Motor neuron (in vitro differentiated cells): Measurements from ENCODE around the gene SLC25A2. TPM values are rescaled to one million over a fixed set of nuclear protein-coding genes. Genes with fewer than 3 reads are reported as not detected.
A peak's percentile ranks its signal among the peaks of the same experiment; 100 is the strongest.
"Not testable (repeated sequence)": the region's sequence is repeated elsewhere in the genome, so short reads cannot be mapped to it uniquely, and the experiment has no call there.

ENCODE experiments used
- ATAC-seq, 8 experiments: fragments of 200-7000 bp; cut with Tn5 transposase; replicated peaks in 6 of 8; 2 replicates each; pipeline ENCODE4 v1.8.0; 2021; ENCODE audit warnings: mild to moderate bottlenecking in 8 of 8, moderate library complexity in 8 of 8
- H3K27ac ChIP-seq, 2 donors: fragments of 250-450 bp; sonication (Bioruptor Pico); 2 replicates each; pipeline ENCODE4 v1.9.0; 2021; ENCODE audit warnings: antibody characterized with exemption in 2 of 2, mild to moderate bottlenecking in 2 of 2, moderate library complexity in 1 of 2
- H3K4me1 ChIP-seq, 2 donors: fragments of 250-450 bp; sonication (Bioruptor Pico); replicated peaks in 1 of 2; 2 replicates each; pipeline ENCODE4 v1.6.1; 2021; ENCODE audit warnings: antibody characterized with exemption in 2 of 2, mild to moderate bottlenecking in 2 of 2, moderate library complexity in 1 of 2
- H3K4me3 ChIP-seq, 5 donors: fragments of 250-450 bp; sonication (Bioruptor Pico); 2 replicates each; pipeline ENCODE4 v1.9.0; 2021; ENCODE audit warnings: antibody characterized with exemption in 5 of 5, mild to moderate bottlenecking in 5 of 5, moderate library complexity in 4 of 5
- whole genome bisulfite sequencing, 10 experiments: fragments of 450-650 bp; shearing (Covaris generic); methylation state at CpG; one replicate each; pipeline ENCODE4 v1.0.0; 2022; 5-methylcytosine and 5-hydroxymethylcytosine counted together
- in situ Hi-C, 9 experiments: fragments of 400-800 bp; cut with MboI; loops; one replicate each; pipeline ENCODE4 v1.15.0; 2021; ENCODE audit warnings: low sequenced_read_pairs in 9 of 9, low pct_unique_long_range_greater_than_20kb in 2 of 9; ENCODE audit not compliant: unreplicated experiment in 9 of 9
- total RNA-seq, 8 experiments: library from RNA; unstranded; fragments of 300-600 nt; gene quantifications; 2 replicates each; pipeline versions ENCODE4 v1.2.3 to v1.2.4, GENCODE V29; 2022

The SLC25A2 gene
- total RNA-seq, 8 experiments from 2014 or later: 0.14 to 1.4 (median 0.54) TPM; not detected in 2

DNA sequence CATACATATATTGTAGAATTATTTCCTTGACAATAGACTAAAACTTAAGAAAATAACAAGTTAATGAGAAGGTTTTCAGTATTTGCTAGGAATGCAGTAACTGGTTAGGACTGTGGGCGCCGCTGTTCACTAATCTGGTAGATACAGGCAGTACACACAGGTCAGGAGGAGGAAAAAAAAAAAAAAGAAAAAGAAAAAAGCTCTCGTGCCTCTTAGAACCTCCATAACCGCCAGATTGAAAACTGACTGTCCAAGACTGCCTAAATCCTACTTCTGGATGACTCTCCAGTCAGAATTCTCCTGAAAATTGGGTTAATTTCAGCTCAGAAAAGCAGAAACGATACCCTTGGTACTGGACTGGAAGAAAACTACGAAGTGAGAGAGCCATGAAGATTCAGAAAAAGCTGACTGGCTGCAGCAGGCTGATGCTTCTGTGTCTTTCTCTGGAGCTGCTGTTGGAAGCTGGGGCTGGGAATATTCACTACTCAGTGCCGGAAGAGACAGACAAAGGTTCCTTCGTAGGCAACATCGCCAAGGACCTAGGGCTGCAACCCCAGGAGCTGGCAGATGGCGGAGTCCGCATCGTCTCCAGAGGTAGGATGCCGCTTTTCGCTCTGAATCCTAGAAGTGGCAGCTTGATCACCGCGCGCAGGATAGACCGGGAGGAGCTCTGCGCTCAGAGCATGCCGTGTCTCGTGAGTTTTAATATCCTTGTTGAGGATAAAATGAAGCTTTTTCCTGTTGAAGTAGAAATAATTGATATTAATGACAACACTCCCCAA lies 26.6 kb upstream of the SLC25A2 start, which contains the start of gene PCDHGA1:
PCDHGA1 (plus strand) TSS at position 216 of the 782 bp plus-strand sequence.
- H3K4me1 ChIP-seq: no peaks in the 10 kb centered on the region
- WGBS, 10 experiments: 0 to 86% (median 52%) methylated on average over 1 to 20 of the region's 21 CpGs
- ATAC-seq: peak in 3 of 8 experiments; percentile 87 to 93 (median 88)
- no peak within 1 kb of the TSS for H3K4me3 ChIP-seq
- in situ Hi-C loops: no loop called here
- H3K27ac ChIP-seq: no peak within 1 kb of the TSS

DNA sequence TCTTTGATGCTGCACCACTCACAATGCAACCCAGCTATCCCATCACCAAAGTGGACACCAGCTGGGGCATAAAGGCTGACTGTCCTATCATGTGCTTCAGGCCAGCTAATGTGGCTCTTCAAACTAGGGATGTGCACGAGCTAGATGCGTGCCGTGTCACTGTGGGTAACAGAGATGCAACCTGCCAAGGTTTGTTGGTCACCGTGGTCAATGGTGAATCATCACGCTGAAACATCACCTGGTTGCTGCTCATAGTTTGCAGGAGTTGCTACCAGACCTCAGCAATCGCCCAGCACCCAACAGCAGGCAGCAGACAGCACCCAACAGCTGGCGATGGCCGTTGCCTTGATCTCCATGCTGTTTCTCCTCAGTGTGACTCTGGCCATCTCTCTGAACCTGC lies 24.4 kb upstream of the SLC25A2 start:
- in situ Hi-C loops: no loop called here
- no peaks in the 10 kb centered on the region for H3K4me1 ChIP-seq
- WGBS, 10 experiments: 59 to 89% (median 80%) methylated on average over 1 to 7 of the region's 8 CpGs; no CpG with 5 or more reads in 7 of the 10 experiments
- H3K4me3 ChIP-seq: no peak overlapping the region
- ATAC-seq: no peak
- no peak overlapping the region for H3K27ac ChIP-seq

DNA sequence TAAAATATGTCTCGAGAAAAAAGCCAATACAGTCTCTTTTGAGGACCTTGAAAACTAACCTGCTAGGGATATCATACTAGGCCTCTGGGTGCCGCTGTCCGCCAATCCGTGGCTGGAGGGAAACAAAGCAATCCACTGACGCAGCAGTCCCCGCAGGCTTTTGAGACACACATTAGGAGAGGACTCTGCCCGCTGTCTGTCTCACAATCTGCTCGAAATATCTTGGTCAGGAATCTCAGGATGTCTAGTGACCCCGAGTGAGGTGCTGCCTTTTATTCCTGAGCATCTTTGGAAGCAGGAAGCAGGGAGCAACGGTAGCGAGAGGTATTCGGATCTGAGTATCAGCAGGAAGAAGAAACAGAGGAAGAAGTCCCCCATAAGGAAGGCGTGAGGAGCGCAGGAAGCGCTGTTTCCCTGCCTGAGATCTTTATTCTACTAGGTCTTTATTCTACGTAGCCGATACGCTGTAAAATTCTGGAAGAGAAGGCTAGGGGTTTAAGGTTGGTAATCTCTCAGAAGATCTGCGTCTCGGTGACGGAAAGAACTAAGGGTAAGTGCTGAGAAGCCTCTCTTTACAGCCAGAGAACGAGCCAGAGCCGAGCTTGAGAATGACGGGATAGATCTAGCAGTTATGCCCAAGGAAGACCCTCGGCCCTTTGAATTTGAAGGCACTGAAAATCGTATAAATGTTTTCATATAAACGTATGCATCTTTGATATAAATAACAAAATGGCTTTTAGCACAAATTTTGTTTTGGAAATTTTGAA lies 22.4 kb upstream of the SLC25A2 start:
- in situ Hi-C loops: no loop called here

DNA sequence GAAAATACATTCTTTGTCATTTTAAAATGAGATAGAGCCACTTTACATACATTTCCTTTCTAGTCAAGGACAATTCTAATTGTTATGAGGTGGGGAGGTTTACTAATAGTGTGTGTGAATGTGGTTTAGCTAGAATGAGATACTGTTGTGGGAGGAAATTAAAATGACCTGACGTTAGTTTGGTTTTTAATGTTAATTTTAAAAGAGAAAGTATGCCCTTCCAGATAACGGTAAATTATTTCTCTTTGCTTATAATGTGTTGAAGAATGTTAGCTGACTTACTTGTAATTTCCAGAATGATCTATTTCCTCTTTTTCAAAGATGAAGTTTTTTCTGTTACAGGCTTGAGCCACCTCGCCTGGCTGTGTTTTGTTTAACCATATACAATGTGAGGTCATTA lies 18.4 kb upstream of the SLC25A2 start:
- Histone ChIP-seq H3K27ac (no peak overlapping the region), H3K4me3 (no peak overlapping the region), H3K4me1 (no peaks in the 10 kb centered on the region)
- 50 to 96% (median 83%) methylated on average over 1 to 3 of the region's 3 CpGs for WGBS, 10 experiments
- ATAC-seq: no peak
- in situ Hi-C loops: no loop called here

More for the DNA sequence above, 22.4 kb upstream of the SLC25A2 start:
- Histone ChIP-seq H3K4me1 (no peaks in the 10 kb centered on the region), H3K27ac (no peak overlapping the region), H3K4me3 (peak overlapping the region in 1 of 5 donors; percentile 32)
- 6 to 89% (median 47%) methylated on average over 8 to 23 of the region's 27 CpGs for WGBS, 10 experiments
- ATAC-seq: peak in 5 of 8 experiments; percentile 62 to 94 (median 72)

DNA sequence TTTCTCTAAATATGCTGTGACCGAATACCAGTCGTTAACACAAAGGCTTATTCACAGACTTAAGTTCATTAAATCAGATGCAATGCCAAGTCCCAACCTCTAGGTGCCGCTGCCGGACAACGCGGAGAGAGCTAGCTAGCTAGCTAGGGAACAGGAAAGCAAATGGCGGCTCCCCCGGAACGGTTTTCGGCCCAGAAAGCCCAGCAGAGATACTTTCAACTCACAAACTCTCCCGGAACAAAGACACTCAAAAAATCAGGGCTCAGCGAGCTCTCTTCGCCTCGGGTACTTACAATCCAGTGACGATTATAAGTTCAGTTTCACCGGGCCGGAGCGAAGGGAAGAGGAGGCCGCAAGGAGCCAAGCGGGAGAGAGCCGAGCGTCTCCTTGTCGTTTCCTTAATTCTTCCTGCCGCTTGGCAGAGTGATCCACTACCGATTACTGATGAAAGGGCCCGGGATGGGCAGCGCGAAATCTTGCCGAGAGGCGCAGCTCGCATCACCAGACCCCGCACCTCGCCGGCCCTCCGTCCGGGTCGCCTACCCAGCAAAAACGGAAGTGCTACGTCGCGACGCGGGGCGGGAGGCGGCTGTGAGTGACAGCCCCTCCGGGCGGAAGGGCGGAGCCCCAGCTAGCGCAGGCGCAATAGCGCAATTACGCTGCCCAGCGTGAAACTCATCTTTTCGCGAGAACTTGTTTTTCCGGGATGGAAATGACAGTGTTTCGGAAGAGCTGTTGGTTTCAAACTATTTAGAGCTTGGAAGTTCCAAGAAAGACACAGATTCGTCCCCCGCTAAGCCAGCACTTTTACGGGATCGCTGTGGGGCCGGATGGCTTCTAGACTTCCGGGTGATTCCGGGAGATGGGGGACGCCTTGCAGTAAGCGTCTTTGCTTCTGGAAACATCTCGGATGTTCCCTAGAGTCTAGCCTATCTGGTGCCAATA lies 16.6 kb upstream of the SLC25A2 start, which contains the start of gene TAF7:
TAF7 (minus strand) TSS at position 560 of the 945 bp plus-strand sequence. CDS start 740 bp downstream, outside the sequence.
- WGBS, 10 experiments: 0 to 55% (median 16%) methylated on average over 1 to 38 of the region's 67 CpGs

DNA sequence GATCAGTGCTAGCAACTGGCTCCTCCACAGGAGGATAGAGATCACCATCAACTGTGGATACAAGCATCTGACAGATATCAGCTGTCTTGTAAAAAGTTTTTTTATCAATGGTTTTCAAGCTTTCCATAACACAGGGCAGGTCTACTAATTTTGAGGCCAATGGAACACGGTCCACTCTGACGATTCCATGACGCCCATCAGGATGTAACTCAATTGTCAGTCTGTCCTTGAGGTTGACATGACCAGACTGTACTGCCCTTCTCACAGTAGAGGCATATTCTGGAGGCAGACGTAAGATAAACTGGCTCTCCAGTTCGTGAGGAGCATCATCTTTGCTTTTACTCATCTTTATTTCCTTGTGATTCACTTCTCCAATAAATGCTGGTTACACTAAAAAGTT lies 15.8 kb upstream of the SLC25A2 start:
- in situ Hi-C loops: no loop called here
- ATAC-seq: no peak
- Histone ChIP-seq H3K4me1 (no peaks in the 10 kb centered on the region), H3K4me3 (peak overlapping the region; percentile 48 to 72 (median 67)), H3K27ac (no peak overlapping the region)
- WGBS, 10 experiments: 31 to 93% (median 83%) methylated on average over 2 to 5 of the region's 5 CpGs; no CpG with 5 or more reads in 1 of the 10 experiments

More for the DNA sequence above, 16.6 kb upstream of the SLC25A2 start, which contains the start of gene TAF7:
- Histone ChIP-seq H3K27ac (peak within 1 kb of the TSS; percentile 93 to 96), H3K4me3 (peak within 1 kb of the TSS; percentile 48 to 72 (median 67)), H3K4me1 (no peaks in the 10 kb centered on the region)
- ATAC-seq: peak; percentile 95 to 99 (median 98)
- in situ Hi-C loops: no loop called here

DNA sequence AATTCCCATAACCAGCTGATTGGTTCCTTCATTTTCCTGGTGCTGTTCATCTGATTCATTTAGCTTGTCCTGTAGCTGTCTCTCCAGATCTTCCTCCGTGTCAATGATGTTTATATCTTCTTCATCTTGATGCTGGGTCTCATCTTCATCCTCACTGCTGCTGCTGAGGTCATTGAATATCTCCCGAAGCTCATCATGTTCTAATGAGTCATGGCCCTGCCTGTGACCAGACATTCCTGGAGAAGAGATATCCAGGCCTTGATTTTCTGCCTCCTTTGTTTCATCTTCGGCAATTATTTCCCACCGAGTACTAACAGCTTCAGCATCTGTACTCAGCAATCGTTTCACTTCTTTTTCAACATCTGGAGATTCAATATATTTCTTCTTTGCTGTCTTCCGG lies 15.4 kb upstream of the SLC25A2 start:
- no peak for ATAC-seq
- no peak overlapping the region for H3K27ac ChIP-seq
- in situ Hi-C loops: no loop called here
- H3K4me3 ChIP-seq: peak overlapping the region in 3 of 5 donors; percentile 66 to 72 (median 67)
- no peaks in the 10 kb centered on the region for H3K4me1 ChIP-seq
- 84 to 100% (median 98%) methylated on average over 3 to 6 of the region's 6 CpGs; no CpG with 5 or more reads in 1 of the 10 experiments for WGBS, 10 experiments

DNA sequence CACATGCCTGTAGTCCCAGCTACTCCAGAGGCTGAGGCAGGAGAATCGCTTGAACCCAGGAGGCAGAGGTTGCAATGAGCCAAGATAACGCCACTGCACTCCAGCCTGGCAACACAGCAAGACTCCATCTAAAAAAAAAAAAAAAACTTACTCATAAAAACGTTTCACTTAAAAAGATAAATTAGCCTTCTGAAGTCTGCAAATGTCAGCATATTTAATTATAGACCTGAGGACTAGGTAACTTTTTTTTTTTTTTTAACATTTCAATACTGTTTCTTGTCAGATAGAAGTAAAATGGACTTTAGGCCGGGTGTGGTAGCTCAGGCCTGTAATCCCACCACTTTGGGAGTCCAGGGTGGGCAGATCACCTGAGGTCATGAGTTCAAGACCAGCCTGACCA lies 13.1 kb upstream of the SLC25A2 start:
- in situ Hi-C loops, H3K4me3 ChIP-seq, H3K4me1 ChIP-seq, ATAC-seq, H3K27ac ChIP-seq: not testable (repeated sequence)
- whole genome bisulfite sequencing, 10 experiments: 40 to 100% (median 77%) methylated on average over 1 to 4 of the region's 4 CpGs

DNA sequence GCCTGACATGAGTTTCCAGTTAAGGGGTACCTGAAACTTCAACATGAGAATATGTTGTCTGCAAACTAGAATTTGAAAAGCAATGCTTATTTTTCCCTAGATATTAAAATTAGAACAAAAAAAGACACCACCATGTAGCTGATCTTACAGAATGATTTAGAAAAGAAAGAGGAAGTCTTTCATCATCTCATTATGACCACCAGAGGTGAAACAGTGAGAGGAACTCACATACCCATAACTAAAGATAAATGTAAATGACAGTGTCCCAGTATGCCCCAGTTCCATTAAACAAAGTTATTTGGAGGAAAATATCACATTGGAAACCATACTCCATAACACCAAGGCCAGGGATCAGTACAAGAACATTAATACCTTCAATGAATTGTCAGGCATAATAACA lies 9.9 kb upstream of the SLC25A2 start:
- in situ Hi-C loops: no loop called here
- ATAC-seq: no peak
- Histone ChIP-seq H3K27ac (no peak overlapping the region), H3K4me1 (no peaks in the 10 kb centered on the region), H3K4me3 (no peak overlapping the region)

DNA sequence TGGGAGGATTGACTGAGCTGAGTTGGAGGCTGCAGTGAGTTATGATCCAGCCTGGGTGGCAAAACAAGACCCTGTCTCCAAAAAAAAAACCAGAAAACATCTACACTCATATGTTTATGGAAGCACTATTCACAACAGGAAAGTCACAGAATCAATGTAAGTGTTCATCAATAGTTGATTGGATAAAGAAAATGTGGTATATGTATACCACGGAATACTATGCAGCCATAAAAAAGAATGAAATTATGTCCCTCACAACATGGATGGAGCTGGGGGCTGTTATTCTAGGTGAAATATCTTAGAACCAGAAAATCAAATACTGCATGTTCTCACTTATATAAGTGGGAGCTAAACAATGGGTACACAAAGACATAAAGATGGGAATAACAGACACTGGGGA lies 2.8 kb upstream of the SLC25A2 start:
- no peak overlapping the region for H3K4me3 ChIP-seq
- in situ Hi-C loops: no loop called here
- H3K4me1 ChIP-seq: no peaks in the 10 kb centered on the region
- 67 to 100% (median 100%) methylated on average over 1 of the region's 1 CpG; no CpG with 5 or more reads in 5 of the 10 experiments for WGBS, 10 experiments
- no peak for ATAC-seq
- no peak overlapping the region for H3K27ac ChIP-seq

DNA sequence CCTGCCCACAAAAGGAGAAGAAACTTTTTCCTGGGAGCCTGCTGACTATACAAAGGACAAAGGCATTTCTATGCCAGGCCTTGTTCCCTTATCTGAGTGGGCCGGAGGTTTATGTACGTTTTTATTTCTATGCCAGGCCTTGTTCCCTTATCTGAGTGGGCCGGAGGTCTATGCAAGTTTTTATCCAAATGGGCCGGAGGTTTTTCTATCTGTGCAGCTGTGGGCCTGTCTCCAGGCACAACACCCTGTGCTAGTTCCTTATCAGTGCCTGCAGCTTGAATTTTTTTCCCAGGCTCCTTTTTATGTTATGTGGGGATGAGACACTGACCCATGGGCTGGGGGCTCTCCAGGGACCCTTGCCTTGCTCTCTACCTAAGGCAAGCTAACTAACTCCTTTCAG lies 5.5 kb downstream of the SLC25A2 start:
- ATAC-seq: no peak
- Histone ChIP-seq H3K4me1 (no peaks in the 10 kb centered on the region), H3K4me3 (no peak overlapping the region), H3K27ac (no peak overlapping the region)
- in situ Hi-C loops: no loop called here
- 47 to 84% (median 81%) methylated on average over 1 to 4 of the region's 4 CpGs; no CpG with 5 or more reads in 4 of the 10 experiments for WGBS, 10 experiments

DNA sequence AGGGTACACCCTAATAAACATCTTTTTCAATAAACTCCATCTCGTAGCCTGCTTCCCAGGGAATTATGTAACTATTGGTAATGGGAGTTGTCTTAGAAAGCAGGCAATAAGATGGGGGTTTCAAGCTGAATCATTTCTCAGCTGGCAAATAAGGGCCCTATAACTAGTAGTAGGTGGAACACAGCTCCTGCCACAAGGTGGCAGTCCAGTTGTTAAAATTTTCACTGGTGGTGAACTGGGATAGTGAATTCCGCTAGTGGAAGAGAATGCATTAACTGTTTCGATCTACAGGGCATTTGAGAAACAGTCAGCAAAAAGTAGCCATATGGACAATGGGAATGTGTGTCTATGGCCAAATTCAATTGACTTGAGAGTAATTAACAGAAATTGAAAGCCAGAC lies 30.9 kb downstream of the SLC25A2 start:
- in situ Hi-C loops: loop anchor here in 1 of 9 experiments (25.0 kb wide), 1 partner anchor 111 kb away; the partner anchor contains the start of genes PCDHB6 and PCDHB7
- no peaks in the 10 kb centered on the region for H3K4me1 ChIP-seq
- H3K27ac ChIP-seq: no peak overlapping the region
- H3K4me3 ChIP-seq: no peak overlapping the region
- 10 to 90% (median 72%) methylated on average over 1 to 3 of the region's 3 CpGs; no CpG with 5 or more reads in 2 of the 10 experiments for WGBS, 10 experiments
- no peak for ATAC-seq
